Stimulated activated CD8-positive, alpha-beta memory T cell treated with anti-CD3 and anti-CD28 coated beads, Interleukin-15, amount 100 ng/mL, for 1 hour (primary cell): ENCODE results near the gene CD34.
"Not testable (repeated sequence)": the region's sequence is repeated elsewhere in the genome, so short reads cannot be mapped to it uniquely, and the experiment has no call there.

ENCODE experiments used
- DNase-seq: peaks from one replicate; pipeline ENCODE4 v3.0.0-alpha.2; 2020; ENCODE audit warnings: low read depth

CD34 gene

DNA sequence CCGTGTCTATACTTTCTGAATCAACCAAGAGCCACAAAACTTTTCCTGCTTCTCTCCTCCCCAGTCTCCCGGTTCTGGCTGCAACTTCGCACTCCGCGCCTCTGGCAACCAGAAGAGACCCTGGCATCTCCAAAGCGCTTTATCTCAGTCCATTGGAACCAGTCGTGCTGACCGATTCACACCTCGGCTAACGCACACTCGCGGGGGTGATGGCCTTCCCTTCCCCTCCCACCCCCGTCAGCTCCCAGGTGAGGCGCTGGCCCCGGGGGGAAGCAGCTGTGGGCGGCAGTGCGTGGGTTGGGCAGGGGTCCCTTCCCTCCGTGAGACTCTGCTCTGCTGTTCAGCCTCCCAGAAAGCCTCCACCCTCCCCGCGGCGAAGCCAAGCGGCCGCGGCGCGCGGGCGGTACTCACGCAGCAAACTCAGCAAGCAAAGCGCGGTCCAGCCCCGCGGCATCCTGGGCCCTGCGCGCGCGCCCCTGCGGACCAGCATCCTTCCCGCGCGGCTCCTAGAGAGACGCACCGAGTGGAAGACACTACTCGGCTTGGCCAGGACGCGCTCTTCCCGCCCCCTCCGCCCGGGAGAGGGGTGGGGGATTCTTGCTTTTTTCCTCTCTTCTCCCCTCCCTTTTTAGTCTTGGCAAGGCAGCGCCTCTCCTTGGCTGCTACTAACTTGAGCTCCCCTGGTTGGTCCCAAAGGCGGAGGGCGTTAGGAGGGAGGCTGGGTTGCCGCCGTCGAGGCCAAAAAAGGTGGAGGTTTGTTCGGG is at the start of gene CD34:
Gene CD34, minus strand, starts transcription at position 535 of the 764 bp plus-strand sequence. Its CDS starts 45 bp downstream, at position 490.
- no peak for DNase-seq

GRCh38 chr1:207960346-207960745 is 49.4 kb upstream of the CD34 start:
- DNase-seq: no peak

- no peak for DNase-seq
These were observed 49.0 kb upstream of the CD34 start for GRCh38 chr1:207959910-207960309.

- no peak for DNase-seq
These were observed 48.4 kb upstream of the CD34 start for GRCh38 chr1:207959141-207959825.

DNA sequence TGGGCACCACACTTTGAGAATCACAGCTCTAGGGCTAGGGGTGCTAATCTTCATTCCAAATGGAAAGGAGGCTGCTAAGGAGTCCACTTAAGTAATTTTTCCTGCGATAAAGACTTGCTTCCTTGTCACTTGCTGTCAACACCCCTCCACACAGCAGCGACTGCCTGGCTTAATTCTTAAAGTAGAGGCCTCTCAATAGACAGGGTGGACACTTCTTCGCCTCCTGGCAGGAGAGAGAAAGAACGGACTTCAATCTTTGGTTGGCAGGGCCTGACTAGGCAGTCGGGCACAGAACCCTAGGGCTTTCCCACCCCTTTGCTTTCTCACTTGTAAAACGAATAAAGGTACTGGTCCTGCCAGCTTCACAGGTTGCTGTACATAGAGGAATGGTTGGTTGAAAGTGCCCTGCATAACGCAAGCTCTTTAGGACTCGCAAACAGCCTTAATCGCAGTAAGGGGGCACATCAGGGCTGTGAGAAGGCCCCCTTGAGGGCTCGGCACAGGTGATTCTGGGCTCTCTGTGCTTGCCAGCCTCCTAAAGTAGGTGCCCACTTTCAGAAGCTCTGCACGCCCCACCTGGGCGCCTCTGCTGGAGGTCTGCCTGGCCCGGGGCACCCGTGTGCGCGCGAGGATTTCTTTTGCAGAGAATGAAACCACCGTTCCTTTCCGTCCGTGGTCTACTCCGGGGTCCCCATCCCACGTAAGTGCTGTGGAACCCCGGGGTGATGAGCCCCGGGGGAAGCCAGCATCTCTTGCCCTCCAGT is 47.6 kb upstream of the CD34 start:
- DNase-seq: no peak

DNA sequence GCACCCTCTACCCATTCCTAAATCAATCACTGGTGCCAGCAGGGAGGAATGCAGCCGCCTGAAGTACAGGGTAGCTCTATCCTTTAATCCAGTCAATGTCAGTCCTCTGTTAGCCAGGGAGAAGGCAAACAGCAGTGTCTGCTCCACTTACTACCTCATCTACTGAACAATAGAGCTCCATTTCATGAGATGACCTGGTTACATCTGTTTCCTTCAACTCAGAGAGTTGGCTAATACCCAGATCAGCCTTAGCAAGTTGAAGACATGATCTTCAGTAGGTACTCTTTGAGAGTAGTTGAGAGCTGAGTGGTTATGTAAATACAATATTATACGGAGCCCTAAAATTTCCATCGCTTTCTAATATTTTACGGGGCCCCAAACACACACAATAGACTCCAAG is 46.1 kb upstream of the CD34 start:
- no peak for DNase-seq

DNA sequence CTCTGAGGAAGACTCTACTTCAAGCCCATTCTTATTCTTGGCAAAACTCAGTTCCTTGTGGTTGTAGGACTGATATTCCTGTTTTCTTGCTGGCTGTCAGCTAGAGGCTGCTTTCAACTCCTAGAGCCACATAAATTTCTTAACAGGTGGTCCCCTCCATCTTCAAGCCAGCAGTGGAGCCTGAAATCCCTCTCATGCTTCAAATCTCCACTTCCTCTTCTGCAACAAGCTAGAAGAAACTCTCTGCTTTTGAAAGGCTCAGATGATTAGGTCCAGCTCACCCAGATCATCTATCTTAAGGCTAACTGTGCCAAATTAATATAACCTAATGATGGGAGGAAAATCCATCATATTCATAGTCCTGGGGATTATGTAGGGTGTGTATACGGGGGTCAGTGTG is 43.2 kb upstream of the CD34 start:
- DNase-seq: no peak

- DNase-seq: no peak
These were observed 42.0 kb upstream of the CD34 start for GRCh38 chr1:207952617-207953542.

DNA sequence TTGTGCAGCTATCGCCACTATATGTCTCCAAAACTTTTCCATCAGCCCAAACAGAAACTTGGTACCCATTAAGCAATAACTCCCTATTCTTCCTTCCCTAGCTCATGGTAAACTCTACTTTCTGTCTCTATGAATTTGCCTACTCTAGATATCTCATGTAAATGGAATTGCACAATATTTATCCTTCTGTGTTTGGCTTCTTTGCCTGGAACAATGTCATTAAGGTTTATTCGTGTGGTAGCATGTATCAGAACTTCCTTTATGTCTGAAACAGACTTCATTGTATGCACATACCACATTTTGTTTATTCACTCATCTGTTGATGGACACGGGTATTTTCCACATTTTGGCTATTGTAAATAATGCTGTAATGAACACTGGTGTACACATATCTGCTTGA is 40.7 kb upstream of the CD34 start:
- no peak for DNase-seq

DNA sequence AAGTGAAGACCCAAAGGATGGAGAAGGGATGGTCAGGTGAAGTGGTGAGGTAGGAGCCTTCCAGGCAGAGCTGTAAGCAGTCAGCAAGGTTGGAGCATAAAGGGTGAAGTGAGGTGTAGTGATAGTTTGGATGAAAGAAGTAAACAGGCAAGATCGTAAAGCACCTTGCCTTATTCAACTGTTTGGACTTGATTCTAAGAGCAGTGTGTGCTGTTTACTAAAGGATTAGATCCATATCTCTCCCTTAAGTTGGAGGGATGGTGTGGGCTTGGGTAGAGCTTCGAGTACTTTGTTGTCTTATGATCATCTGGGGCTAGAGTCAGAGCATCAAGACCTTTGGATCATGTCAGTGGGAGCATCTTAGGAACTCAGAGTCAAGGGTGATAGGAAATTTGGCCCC is 39.8 kb upstream of the CD34 start:
- DNase-seq: no peak

GRCh38 chr1:207949571-207950195 is 38.8 kb upstream of the CD34 start:
- no peak for DNase-seq

GRCh38 chr1:207948536-207949250 is 37.8 kb upstream of the CD34 start:
- no peak for DNase-seq

DNA sequence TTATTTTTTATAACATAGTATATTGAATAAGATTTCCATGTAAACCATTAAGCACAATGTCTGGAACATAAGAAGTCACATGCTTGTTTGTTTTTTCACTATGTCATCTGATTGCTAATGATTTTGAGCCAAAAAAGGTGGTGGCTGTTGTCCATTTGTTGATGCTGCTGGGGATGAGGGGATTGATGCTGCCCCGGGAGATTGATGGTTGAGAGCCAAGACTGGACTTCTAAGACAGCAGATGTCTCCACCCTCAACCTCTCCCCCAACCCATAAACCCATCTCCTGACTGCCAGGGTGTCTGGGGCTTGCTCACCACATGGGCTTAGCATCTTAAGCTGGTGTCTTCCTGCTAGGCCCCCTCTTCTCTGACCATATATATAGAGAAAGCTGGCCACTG is 35.8 kb upstream of the CD34 start:
- no peak for DNase-seq

DNA sequence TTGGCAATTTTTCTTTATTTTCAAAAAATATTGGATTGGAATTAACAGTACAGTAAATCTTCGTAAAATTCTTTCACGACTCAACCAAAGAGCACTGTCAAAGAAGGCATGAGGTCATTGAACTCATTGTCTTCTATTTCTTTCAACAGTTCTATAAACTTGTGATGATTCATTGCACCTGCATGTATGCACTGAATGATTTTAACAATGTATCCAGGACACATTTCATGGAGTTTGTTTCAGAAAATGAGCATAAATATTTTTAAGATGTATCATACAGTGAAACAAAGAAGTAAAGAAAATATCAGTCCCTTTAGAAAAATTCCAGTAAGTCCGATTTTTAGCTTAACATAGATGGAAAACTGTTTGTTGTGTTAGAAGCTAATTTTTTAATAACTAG is 33.6 kb upstream of the CD34 start:
- no peak for DNase-seq

DNA sequence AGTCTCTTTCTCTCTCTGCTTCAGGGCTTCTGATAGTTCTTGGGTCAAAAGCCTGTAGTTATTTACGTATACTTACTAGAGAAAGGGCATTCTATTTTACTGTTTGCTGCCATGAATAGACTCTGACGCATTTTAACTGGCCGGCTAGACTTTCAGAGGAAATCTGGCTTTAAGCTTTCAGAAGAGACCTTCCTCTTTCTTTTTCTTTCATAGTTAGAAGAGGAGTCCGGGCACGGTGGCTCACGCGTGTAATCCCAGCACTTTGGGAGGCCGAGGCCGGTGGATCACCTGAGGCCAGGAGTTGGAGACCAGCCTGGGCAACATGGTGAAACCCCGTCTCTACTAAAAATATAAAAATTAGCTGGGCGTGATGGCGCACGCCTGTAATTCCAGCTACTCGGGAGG is 31.4 kb upstream of the CD34 start:
- DNase-seq: not testable (repeated sequence)

DNA sequence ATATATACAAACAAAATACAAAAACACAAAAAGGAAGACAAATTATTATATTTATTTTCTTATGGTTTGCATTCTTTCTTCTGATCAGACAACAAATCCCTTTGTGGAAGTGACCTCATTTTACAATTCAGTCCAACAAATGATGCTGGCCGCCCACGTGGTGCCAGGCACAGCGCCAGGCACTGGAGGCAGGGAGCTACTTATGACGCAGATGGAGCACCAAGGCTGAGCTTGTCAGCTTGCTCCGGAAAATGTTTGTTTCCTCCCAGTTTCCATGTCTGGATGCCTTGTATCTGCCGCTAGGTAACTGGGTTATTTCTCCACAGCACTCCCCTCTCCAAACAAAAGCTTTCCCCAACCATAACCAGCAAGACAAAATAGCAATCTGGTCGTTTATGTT is 30.7 kb upstream of the CD34 start:
- DNase-seq: no peak

DNA sequence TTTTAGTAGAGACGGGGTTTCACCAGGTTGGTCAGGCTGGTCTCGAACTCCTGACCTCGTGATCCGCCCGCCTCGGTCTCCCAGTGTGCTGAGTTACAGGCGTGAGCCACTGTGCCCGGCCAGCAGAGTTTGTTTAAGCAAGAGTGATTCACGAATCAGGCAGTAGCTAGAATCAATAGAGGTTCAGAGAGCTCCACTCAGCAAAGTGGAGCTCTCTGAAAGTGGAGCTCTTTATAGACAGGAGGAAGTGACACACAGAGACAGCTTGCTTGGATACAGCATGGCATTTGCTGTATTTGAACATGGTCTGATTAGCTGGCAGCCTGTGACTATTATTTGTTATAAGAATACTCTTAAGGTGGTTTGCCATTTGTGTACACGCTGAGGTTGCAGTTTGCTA is 27.1 kb upstream of the CD34 start:
- DNase-seq: no peak

GRCh38 chr1:207937204-207937603 is 26.3 kb upstream of the CD34 start:
- DNase-seq: no peak

GRCh38 chr1:207935166-207935583 is 24.2 kb upstream of the CD34 start:
- DNase-seq: no peak

DNA sequence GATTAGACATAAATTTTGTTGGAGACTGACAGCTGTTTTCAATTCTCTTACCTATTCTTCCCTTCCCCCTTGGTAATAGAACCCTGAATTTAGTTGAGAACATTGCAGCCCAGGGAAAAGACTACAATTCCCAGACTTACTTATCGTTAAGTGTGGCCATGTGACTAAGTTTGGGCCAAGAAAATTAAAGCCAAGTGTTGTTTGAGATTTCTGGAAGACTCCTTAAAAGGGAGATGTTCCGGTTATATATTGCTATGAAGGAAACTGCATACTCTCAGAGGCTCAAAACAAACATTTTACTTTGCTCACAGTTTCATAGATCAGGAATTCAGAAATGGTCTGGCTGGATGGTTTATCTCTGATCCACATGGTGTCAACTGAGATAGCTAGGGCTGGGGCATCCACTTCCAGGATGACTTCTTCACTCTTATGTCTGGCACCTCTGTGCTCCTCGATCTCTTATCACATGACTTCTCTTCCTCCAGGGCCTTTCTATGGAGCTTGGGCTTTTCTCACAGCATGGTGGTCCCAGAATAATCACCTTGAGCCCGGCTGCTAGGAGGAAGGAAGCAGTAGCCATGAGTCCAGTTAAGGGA is 22.4 kb upstream of the CD34 start:
- no peak for DNase-seq
